K562 (cell line): ENCODE data around the gene ERCC1. TPM values are rescaled to one million over a fixed set of nuclear protein-coding genes. Genes with fewer than 3 reads are reported as not detected.

Source experiments
- ARHGAP35 ChIP-seq: fragments of 450-650 bp; IDR thresholded peaks from 2 replicates; pipeline ENCODE4 v1.6.1; 2018; ENCODE audit not compliant: partially characterized antibody
- ATF1 ChIP-seq, 2 experiments: fragments of 450-650 bp in 1 of 2; IDR thresholded peaks; 2 replicates each; pipeline ENCODE4 v1.6.1; 2016; ENCODE audit warnings: missing compliant biosample characterization in 1 of 2, missing genetic modification characterization in 1 of 2
- CSDE1 ChIP-seq, 2 experiments: fragments of 450-650 bp; IDR thresholded peaks; 2 replicates each; pipeline ENCODE4 v1.6.1; 2016; ENCODE audit warnings: mild to moderate bottlenecking in 1 of 2
- FOSL1 ChIP-seq: fragments of 200-800 bp; sonication (Bioruptor generic); conservative IDR thresholded peaks from 2 replicates; pipeline ENCODE4 v1.6.1; 2016; ENCODE audit warnings: missing genetic modification characterization, missing compliant biosample characterization
- NRF1 ChIP-seq, 2 experiments: fragments of 450-650 bp; IDR thresholded peaks in 1 of 2; conservative IDR thresholded peaks in 1 of 2; 2 replicates each; pipeline ENCODE4 v1.6.1; 2014; ENCODE audit warnings: mild to moderate bottlenecking in 2 of 2
- PHF8 ChIP-seq: fragments of 200-600 bp; sonication (generic); IDR thresholded peaks from 2 replicates; pipeline ENCODE4 v1.6.1; 2012; ENCODE audit warnings: mixed run types, mild to moderate bottlenecking, inconsistent platforms, low read length, moderate library complexity, borderline replicate concordance
- POLR2AphosphoS5 ChIP-seq: IDR thresholded peaks from 2 replicates; pipeline ENCODE4 v1.6.1; 2011; ENCODE audit warnings: mild to moderate bottlenecking, low read depth, low read length, moderate library complexity; ENCODE audit not compliant: control insufficient read depth, insufficient read depth
- RB1 ChIP-seq: fragments of 450-650 bp; IDR thresholded peaks from 2 replicates; pipeline ENCODE4 v1.6.1; 2017; ENCODE audit warnings: low read depth, mild to moderate bottlenecking
- SMAD1 ChIP-seq: fragments of 150-350 bp; IDR thresholded peaks from 2 replicates; pipeline ENCODE4 v1.6.1; 2014; ENCODE audit warnings: low read length, low read depth; ENCODE audit not compliant: partially characterized antibody
- SMC3 ChIP-seq: conservative IDR thresholded peaks from 2 replicates; pipeline ENCODE4 v1.6.1; 2011; ENCODE audit warnings: low read depth, low read length, improper control_type of control experiment; ENCODE audit not compliant: insufficient read depth
- ZC3H8 ChIP-seq: fragments of 450-650 bp; IDR thresholded peaks from 2 replicates; pipeline ENCODE4 v1.6.1; 2017
- ZNF780A ChIP-seq: fragments of 250-450 bp; sonication (Bioruptor Pico); IDR thresholded peaks from 2 replicates; pipeline ENCODE4 v1.5.0; 2021; ENCODE audit warnings: mild to moderate bottlenecking
- polyA plus RNA-seq, 8 experiments: library from polyadenylated mRNA; depleted of rRNA in 4 of 8; stranded (reverse) in 5 of 8; unstranded in 3 of 8; fragments of >200 nt; fragmentation: Nextera tagmentation in 2 of 8; fragmentation: Illumina TruSeq in 1 of 8; extraction: Ambion mirVana in 2 of 8; extraction: Trizol in 1 of 8; gene quantifications; 2 replicates each; pipeline versions ENCODE4 v1.2.1 to v1.2.3, GENCODE V29; 2011 to 2014; ENCODE audit warnings: inconsistent platforms in 1 of 8, missing spikeins in 1 of 8
- total RNA-seq, 7 experiments: library from RNA; depleted of rRNA in 6 of 7; stranded (reverse); fragments of >200 nt in 6 of 7; fragmentation: Illumina TruSeq in 2 of 7; extraction: Trizol in 2 of 7; gene quantifications; 2 replicates each; pipeline versions ENCODE4 v1.2.1 to v1.2.3, GENCODE V29; 2011 to 2021; ENCODE audit warnings: low replicate concordance in 1 of 7
- TF ChIP-seq, protein P1 (sequence below), 2 experiments: fragments of 450-650 bp in 1 of 2; sonication (generic) in 1 of 2; formaldehyde crosslinking in 1 of 2; IDR thresholded peaks in 1 of 2; conservative IDR thresholded peaks in 1 of 2; 2 replicates each; pipeline versions ENCODE4 v1.6.1 to v1.8.1; 2016 to 2023; ENCODE audit warnings: mild to moderate bottlenecking in 2 of 2, moderate library complexity in 2 of 2, inconsistent platforms in 1 of 2, missing genetic modification reagents in 1 of 2
- TF ChIP-seq, protein P2 (sequence below), 2 experiments: fragments of 450-650 bp; formaldehyde crosslinking in 1 of 2; IDR thresholded peaks; 2 replicates each; pipeline versions ENCODE4 v1.4.0 to v1.6.1; 2014 to 2020; ENCODE audit warnings: mild to moderate bottlenecking in 2 of 2, borderline replicate concordance in 1 of 2, low read depth in 1 of 2
- TF ChIP-seq, protein P3 (sequence below): sonication (generic); formaldehyde crosslinking; IDR thresholded peaks from 2 replicates; pipeline ENCODE4 v1.8.1; 2023; ENCODE audit warnings: mild to moderate bottlenecking, missing genetic modification reagents

ERCC1 gene
- total and polyA plus RNA-seq, 9 of the 15 experiments (the other 6 are each of a cell fraction or from before 2014, with no cell fraction given): 9.3 to 92.6 (median 60.0) TPM

DNA sequence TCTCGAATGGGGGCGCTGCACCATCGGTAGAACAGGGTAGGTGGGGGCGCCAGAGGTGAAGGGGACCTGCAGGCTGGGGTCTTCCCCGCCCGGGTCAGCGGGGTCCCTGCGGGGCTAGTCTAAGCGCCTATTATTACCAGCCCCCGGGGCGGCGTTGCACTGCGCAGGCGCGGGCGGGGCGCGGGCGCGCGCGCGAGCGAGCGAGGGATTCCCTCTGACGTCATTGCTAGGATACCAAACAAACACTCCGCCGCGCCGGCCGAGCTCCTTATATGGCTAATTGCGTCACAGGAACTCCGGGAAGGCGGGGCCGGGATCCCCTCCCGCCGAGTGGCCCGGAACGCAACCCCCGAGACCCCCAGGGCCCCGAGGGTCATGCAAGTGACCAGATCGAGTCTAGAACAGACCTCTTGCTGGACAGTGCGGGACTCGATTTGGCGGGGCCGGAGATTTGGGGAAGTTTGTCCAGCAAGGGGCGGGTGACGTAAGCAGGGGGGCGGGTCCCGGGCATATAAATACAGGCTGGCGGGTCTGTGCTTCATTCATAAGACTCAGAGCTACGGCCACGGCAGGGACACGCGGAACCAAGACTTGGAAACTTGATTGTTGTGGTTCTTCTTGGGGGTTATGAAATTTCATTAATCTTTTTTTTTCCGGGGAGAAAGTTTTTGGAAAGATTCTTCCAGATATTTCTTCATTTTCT, 43.9 kb upstream of the ERCC1 start, which contains the start of gene FOSB (continued):
- TF ChIP-seq, protein P1, sequence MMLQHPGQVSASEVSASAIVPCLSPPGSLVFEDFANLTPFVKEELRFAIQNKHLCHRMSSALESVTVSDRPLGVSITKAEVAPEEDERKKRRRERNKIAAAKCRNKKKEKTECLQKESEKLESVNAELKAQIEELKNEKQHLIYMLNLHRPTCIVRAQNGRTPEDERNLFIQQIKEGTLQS (IDR thresholded peaks at IDR 0.05): peak; percentile 98
- TF ChIP-seq, protein P1 (CRISPR knock-in tag; conservative IDR thresholded peaks at IDR 0.05): peak; percentile 87; the same call in 1 of the 2 replicates
- TF ChIP-seq FOSL1 (tag) (peak; percentile 71), RB1 (peak; percentile 75), SMAD1 (peak; percentile 36), ATF1 (CRISPR knock-in tag; IDR thresholded peaks at IDR 0.05) (peak; percentile 50), ATF1 (tag; IDR thresholded peaks at IDR 0.05) (peak; percentile 99), PHF8 (peak; percentile 22; the same call in 1 of the 2 replicates), CSDE1 (IDR thresholded peaks at IDR 0.05) (peak in 1 of 2 experiments; percentile 48; a peak in 1 of 4 replicates), POLR2AphosphoS5 (peak; percentile 89), ZC3H8 (no peak), NRF1 (conservative IDR thresholded peaks at IDR 0.05 in 1 of 2, IDR thresholded peaks at IDR 0.05 in 1 of 2) (peak; percentile 98), ZNF780A (CRISPR knock-in tag) (no peak), ARHGAP35 (no peak), SMC3 (no peak)
- TF ChIP-seq, protein P2, sequence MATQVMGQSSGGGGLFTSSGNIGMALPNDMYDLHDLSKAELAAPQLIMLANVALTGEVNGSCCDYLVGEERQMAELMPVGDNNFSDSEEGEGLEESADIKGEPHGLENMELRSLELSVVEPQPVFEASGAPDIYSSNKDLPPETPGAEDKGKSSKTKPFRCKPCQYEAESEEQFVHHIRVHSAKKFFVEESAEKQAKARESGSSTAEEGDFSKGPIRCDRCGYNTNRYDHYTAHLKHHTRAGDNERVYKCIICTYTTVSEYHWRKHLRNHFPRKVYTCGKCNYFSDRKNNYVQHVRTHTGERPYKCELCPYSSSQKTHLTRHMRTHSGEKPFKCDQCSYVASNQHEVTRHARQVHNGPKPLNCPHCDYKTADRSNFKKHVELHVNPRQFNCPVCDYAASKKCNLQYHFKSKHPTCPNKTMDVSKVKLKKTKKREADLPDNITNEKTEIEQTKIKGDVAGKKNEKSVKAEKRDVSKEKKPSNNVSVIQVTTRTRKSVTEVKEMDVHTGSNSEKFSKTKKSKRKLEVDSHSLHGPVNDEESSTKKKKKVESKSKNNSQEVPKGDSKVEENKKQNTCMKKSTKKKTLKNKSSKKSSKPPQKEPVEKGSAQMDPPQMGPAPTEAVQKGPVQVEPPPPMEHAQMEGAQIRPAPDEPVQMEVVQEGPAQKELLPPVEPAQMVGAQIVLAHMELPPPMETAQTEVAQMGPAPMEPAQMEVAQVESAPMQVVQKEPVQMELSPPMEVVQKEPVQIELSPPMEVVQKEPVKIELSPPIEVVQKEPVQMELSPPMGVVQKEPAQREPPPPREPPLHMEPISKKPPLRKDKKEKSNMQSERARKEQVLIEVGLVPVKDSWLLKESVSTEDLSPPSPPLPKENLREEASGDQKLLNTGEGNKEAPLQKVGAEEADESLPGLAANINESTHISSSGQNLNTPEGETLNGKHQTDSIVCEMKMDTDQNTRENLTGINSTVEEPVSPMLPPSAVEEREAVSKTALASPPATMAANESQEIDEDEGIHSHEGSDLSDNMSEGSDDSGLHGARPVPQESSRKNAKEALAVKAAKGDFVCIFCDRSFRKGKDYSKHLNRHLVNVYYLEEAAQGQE (IDR thresholded peaks at IDR 0.05; ENCODE audit: borderline replicate concordance): no peak
- TF ChIP-seq, protein P2 (CRISPR knock-in tag; IDR thresholded peaks at IDR 0.05; ENCODE audit: low read depth): peak; percentile 40; the same call in 1 of the 2 replicates
- TF ChIP-seq, protein P3, sequence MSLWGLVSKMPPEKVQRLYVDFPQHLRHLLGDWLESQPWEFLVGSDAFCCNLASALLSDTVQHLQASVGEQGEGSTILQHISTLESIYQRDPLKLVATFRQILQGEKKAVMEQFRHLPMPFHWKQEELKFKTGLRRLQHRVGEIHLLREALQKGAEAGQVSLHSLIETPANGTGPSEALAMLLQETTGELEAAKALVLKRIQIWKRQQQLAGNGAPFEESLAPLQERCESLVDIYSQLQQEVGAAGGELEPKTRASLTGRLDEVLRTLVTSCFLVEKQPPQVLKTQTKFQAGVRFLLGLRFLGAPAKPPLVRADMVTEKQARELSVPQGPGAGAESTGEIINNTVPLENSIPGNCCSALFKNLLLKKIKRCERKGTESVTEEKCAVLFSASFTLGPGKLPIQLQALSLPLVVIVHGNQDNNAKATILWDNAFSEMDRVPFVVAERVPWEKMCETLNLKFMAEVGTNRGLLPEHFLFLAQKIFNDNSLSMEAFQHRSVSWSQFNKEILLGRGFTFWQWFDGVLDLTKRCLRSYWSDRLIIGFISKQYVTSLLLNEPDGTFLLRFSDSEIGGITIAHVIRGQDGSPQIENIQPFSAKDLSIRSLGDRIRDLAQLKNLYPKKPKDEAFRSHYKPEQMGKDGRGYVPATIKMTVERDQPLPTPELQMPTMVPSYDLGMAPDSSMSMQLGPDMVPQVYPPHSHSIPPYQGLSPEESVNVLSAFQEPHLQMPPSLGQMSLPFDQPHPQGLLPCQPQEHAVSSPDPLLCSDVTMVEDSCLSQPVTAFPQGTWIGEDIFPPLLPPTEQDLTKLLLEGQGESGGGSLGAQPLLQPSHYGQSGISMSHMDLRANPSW: no peak
